IPS DF 4.7 (cell line): Measurements from ENCODE around the gene RXFP4.
A peak's percentile ranks its signal among the peaks of the same experiment; 100 is the strongest.
"Not testable (repeated sequence)": the region's sequence is repeated elsewhere in the genome, so short reads cannot be mapped to it uniquely, and the experiment has no call there.

Source experiments
- DNase-seq: peaks from one replicate; pipeline ENCODE4 v3.0.0-alpha.2; 2013; ENCODE audit warnings: low spot score; ENCODE audit errors: extremely low read depth

Gene RXFP4

DNA sequence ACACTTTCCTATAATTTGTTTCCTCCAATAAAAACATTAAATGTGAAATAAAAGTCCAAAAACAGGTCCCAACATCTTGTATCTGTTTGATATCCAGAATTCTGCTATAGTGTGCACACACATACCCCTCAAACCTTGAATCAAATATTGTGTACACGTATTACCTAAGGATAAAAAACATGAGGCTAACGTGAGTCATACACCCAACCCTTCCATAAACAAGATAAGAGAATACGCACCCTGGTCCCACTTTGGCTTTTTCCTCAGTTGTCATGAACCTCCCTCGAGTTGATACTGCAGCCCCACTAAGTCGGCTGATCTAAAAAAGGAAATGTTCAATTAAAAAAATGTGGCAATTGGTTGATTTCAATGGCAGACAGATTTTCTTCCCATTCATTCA, 12.4 kb upstream of the RXFP4 start:
- no peak for DNase-seq

DNA sequence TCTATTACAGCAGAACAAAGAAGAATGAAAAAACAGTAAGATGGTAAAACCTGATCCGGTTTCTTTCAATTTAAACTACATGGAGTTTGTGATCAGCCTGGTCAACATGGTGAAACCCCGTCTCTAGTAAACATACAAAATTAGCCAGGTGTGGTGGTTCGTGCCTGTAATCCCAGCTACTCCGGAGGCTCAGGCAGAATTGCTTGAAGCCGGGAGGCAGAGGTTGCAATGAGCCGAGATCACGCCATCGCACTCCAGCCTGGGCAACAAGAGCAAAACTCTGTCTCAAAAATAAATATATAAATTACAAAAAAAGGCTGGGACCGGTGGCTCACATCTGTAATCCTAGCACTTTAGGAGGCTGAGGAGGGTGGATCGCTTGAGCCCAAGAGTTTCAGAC, 10.7 kb upstream of the RXFP4 start:
- DNase-seq: not testable (repeated sequence)

DNA sequence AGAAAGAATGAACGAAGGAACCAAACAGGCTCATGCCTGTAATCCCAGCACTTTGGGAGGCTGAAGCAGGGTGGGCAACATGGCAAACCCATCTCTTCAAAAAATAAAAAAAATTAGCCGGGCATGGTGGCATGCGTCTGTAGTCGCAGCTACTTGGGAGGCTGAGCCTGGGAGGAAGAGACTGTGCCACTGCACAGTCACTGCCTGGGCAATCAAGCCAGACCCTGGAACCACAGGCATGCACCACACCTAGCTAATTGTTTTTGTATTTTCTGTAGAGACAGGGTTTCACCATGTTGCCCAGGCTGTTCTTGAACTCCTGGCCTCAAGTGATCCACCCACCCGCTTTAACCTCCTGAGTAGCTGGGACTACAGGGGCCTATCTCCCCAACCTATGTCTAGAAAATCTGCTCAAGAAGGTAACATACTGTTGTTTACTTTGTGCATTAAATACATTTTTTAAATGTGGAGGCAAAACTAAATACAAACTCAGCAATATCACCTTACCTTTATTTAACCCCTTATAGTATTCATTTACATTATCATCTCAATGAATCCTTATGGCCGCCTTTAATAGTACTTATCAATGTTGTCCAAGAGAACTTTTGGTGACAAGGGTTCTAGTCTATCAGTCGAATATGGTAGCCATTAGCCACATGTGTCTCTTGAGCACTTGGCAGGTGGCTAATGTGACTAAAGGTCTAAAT, 10.0 kb upstream of the RXFP4 start:
- DNase-seq: no peak

DNA sequence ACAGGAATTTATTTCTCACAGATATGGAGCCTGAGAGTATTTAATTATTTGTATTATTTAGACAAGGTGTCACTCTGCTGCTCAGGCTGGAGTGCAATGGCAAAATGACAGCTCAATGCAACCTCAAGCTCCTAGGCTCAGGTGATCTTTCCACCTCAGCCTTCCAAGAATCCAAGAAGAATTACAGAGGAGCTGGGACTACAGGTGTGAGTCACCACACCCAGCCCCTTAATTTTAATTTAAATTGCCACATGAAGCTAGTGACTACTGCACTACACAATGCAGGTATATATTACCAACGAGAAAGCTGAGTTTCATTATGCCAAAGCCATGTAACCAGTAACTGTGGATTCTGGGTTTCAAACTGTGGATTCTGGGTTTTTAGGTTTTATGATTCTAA, 9.4 kb upstream of the RXFP4 start:
- no peak for DNase-seq

DNA sequence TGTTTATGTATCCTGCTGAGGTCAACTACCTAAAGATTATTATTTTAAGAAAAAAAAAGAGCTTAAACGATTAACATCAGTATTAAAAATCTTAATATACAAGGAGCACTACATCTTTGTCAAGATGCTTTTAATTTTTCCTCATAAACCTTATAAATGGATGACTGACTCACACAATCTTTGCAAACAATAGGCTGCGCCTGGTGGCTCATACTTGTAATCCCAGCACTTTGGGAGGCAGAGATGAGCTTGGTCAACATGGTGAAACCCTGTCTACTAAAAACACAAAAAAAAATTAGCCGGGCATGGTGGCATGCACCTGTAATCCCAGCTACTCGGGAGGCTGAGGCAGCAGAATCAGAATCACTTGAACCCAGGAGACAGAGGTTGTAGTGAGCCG, 9.0 kb upstream of the RXFP4 start:
- DNase-seq: no peak

DNA sequence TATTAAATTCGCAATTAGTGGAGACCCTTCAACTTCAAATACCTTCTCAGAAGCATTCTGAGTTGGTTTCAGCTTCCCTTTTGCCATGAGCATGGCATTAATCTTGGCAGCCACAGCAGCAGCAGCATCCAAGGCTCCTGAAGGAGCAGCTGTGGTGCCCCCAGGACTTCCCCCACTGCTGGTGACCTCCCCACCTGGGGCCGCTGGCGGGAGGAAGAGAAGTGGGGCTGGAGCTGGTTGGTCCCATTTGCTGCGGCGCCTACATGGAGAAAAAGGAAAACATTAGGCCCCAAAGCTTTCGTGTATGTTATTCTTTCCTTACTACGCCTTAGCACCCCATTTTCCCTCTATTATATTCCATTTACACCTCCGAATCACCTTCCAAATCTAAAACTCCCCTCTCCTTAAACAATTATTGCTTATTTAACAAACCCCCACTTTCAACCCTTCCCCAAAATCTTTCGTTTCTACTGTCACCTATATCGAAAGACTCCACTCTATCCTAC, 7.8 kb upstream of the RXFP4 start:
- DNase-seq: no peak

DNA sequence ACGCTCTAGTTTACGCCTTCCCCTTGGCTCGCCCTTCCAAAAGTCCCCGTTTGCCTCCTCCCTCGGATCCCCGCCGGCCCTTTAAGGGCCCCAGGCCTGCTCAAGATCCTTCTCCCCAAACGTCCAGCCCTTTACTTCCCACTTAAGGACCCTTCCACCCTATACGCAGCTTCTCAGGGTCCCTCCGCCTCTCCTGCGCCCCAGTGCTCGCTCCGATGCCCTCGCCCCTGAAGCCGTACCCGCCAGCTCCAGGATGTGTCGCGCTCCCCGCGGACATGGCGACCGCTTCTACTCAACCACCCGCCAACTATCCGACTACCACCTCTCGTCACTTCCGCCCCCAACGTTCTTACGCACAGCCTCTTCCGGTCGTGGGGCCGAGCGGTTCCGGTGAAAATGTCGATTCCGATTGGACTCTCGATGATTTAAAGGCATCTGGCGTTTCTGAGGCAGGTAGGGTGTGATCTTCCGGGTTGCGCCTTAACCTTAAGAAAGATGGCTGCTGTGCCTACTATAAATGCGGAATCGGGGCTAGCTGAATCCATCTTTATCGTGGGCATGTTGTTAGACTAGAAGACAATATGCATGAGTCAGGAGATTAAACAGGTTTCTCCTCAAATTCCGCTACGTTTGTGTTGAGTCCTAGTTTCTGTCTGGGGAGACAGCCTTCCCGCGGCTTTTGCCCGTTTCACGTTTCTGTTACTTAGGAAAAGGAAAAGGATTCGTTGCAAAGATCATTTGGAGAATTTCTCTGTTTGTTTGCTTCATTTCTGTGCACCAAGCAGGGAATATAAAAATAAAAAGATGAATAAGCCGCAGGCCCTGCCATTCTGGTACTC, 7.1 kb upstream of the RXFP4 start, which contains the start of gene KHDC4:
TSS of gene KHDC4 (minus strand) at position 317 of the 839 bp plus-strand sequence. CDS start at position 277, 40 bp downstream.
- DNase-seq: peak; percentile 99

DNA sequence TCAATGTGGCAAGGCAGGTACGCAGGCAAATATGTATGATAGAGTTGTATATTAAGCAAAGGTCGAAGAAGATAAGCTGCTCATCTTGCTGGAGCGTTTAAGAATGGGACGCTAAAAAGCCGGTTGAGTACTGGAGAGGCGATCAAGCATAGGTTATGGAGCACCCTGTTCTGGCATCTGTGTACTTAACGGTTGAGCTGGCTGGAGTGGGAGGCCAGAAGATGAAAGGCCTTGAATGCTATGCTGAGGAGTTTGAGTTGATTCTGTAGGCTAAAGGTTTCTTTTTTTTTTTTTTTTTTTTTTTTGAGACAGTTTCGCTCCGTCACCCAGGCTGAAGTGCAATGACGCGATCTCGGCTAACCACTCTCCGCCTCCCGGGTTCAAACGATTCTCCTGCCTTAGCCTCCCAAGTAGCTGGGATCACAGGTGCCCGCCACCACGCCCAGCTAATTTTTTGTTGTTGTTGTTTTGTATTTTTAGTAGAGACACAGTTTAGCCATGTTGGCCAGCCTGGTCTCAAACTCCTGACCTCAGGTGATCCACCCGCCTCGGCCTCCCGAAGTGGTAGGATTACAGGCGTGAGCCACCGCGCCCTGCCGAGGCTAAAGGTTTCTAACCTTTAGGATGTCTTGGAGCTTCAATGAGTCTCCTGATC, 6.4 kb upstream of the RXFP4 start:
- DNase-seq: no peak

DNA sequence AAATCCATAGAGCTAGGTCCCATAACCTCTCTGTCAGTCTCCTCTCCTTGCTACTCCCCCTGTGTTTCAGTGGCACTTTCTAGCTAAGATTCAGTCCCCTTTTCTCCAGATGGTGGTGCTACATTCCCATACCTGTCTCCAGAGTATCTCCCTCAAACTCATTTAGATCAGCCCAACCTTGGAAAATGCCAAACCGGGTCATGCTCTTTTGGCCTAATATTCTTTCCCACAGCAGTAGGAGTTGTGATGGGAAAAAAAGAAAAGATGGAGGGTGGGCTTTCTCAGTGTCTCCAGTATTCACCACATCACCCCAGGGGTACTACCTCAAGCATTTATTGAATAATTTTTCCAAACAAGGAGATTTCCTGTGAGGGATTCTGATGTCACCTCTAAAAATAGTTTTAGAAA, 3.2 kb upstream of the RXFP4 start:
- DNase-seq: peak; percentile 56

DNA sequence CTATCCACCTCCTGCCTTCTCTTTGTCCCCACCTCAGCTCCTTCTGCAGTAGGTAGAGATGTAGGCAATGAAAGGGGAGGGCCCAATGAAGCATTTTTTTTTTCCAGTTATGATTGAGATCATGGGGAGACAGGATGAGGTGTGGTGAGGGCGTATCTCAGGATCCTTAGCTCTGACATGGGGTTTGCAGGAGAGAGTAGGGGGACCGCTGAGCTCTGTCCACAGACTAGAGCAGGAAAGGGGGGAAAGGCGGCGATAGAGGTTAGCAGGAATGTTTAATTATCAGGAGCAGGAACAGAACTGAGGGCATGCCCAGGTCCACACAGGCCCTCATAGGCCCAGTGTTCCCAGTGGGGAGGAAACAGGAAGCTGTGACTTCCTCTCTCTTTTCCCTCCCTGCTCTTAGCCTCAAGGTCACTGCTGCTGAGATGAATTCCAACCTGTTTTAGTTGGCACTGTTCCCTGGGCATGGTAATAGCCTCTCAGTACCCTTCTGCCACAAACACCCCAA, 901 bp upstream of the RXFP4 start:
- DNase-seq: no peak

DNA sequence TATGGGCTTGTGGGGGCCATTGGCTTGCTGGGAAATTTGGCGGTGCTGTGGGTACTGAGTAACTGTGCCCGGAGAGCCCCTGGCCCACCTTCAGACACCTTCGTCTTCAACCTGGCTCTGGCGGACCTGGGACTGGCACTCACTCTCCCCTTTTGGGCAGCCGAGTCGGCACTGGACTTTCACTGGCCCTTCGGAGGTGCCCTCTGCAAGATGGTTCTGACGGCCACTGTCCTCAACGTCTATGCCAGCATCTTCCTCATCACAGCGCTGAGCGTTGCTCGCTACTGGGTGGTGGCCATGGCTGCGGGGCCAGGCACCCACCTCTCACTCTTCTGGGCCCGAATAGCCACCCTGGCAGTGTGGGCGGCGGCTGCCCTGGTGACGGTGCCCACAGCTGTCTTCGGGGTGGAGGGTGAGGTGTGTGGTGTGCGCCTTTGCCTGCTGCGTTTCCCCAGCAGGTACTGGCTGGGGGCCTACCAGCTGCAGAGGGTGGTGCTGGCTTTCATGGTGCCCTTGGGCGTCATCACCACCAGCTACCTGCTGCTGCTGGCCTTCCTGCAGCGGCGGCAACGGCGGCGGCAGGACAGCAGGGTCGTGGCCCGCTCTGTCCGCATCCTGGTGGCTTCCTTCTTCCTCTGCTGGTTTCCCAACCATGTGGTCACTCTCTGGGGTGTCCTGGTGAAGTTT, 550 bp downstream of the RXFP4 start:
- DNase-seq: no peak

DNA sequence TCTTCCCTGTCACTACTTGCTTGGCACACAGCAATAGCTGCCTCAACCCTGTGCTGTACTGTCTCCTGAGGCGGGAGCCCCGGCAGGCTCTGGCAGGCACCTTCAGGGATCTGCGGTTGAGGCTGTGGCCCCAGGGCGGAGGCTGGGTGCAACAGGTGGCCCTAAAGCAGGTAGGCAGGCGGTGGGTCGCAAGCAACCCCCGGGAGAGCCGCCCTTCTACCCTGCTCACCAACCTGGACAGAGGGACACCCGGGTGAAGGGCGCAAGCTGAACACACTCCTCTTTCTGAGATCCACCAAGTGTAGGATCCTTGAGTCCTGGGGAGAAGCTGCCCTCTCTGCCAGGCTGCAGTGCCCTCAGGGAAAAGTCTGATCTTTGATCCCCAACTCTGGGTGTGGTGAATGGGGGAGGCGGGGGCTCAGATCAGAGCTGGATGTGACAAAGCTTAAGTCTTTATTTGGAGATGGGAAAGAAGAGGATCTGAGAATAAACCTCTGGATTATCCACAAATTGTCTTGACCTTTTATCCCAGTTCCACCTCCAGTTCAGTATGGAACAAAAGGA, 1.2 kb downstream of the RXFP4 start:
- no peak for DNase-seq

DNA sequence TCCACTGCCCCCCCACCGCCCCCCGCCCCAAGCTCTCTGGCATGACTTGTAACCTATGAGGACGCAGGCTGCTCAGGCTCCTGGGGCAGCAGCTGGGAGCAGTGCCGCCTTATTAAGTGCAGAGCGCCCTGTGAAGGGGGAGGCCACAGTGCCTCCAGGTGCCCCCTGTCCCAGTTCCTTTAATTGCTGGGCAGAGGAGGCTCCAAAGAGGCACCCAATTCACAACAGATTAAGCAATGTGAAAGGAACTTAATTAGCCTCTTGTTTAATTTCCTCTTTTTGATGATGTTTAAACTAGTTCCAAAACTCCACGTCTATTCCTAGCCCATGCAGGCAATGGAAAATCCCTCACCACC, 3.0 kb downstream of the RXFP4 start:
- DNase-seq: no peak

DNA sequence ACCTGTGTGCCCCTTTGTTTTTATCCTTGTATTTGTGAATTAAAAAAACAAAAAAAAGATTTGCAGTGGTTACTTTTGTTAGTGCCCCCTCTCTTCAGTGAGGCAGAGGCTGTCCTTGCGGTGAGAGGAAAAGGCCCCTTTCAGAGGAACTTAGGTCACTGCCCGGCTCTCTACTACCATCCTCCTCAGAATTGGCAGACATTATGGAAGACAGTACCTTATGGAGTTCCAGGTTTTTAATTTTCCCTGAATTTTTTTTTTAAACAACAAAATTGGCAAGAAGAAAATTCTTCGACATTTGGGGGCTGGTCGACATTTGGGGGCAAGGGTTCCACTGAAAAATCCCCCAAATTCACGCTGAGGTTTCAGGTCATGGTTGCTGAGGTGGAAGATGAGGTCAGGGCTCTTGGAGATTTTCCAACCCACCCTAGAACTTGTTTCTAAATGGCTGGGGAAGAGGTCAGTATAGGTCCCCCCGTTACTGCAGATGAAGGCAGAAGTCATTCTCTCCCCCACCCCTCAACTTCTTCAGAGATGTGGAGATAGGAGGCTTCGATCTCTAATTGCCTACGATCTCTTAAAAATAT, 5.3 kb downstream of the RXFP4 start:
- DNase-seq: no peak

DNA sequence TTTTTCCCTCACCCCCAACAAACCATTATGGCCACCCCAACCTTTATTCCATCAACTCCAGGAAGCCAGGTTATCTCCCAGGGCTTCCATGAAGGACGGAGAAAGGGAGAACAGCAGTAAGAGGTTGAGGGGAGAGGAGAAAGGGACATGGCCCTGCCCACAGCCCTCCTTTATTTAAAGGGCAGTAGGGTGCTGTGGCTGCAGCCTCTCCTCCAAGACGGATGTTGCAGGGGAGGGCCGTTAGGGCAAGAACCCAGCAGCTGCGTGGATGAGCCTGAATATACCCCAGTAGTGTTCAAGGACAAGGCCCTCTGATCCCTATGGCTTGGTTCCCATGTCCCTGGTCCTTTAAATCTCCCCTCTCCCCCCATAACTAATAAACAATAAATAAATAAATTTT, 5.9 kb downstream of the RXFP4 start:
- no peak for DNase-seq

DNA sequence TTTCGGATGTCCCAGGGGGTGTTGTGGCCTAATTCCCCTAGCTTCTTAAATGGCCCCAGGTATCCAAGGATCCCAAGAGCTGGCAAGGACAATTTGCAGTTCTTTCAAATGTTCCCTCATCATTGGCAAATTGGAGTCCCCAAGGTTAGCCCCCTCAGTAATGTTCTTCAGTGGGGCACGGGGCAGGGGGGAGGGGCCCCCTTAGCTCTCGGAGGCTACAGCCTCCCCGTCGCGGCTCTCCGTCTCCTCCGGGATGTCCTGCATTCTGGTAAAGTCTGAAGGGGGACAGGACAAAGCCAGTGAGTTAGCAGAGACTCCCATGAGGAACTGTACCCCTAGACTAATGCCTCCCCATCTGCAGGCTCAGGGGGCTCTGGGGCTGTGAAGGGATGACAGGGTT, 6.3 kb downstream of the RXFP4 start:
- no peak for DNase-seq

DNA sequence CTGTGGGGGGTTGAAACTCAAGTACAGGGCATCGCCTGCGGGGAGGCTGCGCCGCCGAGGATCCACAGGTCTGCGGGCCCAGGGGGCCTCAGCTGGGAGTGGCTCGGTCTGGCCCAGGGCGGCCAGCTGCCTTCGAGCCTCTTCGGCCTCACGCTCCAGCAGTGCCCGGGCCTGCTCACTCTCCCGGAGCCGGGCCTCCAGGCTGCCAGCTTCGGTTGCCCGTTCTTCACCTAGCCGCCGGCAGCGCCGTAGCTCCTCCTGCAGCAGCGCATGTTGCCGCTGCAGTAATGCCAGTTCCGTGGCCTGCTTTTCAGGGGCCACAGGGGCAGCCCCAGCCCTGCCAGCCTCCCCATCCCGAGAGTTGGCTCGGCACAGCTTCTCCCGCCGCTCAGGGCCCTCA, 9.4 kb downstream of the RXFP4 start:
- DNase-seq: no peak

DNA sequence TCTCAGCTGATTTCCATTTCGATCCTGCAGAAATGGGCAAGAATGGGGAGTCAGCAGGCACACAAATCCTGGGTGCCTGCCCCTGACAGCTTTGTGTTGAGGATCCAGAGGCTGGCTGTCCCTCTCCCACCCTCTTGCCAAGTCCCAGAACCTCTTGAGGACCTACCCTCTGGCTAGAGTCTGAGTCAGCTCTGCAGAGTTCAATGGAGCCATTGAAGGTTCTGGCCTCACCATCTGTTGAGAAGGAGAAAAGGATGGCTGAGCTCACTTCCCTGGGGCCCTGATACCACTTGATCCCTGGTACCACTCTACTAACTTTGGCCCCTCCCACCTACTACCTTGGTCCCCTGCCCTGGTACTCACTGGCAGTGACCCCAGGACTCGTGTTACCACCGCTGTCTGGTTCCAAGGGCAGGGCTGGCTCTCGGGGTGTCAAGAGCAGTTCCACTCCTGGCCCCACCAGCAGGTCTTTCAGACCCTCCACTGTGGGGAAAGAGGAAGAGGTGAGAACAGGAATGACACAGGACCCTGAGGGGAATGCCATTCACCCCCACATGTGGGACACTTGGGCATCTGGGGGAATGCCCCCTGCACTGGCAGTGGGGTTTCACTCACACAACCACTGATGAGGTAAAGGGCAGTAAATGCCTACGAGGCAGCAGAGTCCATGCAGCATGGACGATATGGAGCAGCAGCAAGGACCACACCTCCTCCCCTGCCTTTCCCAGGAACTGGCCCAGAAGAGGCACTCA, 10.5 kb downstream of the RXFP4 start:
- no peak for DNase-seq

DNA sequence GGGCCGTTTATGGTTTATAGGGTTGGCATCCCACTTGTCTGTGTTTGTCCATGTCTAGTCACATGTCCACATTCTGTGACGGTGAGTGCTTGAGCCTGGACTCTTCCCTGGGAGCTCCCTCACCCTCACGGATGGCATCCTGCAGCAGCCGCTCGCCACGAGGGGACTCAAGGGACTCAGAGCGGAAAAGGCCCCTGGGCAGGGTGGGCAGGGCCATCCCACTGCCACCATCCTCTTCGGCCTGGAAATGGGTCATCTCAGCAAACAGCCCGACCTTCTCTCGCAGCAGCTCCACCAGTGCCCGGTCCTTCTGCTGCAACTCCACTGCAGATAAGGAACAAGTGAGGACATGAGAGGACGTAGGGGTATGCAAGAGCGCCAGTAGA, 11.1 kb downstream of the RXFP4 start:
- DNase-seq: no peak

DNA sequence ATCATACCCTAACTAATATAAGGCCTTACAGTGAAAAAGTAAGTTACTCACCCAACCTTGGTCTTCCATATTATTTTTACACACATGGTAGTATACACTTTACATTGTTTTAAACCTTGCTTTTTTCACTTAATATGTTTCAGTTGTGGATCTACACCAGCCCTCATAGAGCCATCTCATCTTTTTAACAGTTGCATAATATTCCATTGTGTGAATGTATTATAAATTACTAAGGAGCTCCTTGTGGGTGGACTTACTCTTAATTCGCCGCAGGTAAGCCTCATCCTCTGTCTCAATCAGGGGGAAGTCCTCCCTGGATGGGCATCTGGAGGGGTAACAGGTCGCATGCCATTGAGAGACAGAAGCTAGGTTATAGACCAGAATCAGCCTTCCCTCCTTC, 13.2 kb downstream of the RXFP4 start:
- DNase-seq: no peak
